DMS53 treated with DMSO at 0.1 percent for 48 hours (cell line): ENCODE data around the gene UBAP1L.
"Not testable (repeated sequence)": the region's sequence is repeated elsewhere in the genome, so short reads cannot be mapped to it uniquely, and the experiment has no call there.

Source experiments
- DNase-seq: peaks from one replicate; lab custom pipeline; 2025; ENCODE audit not compliant: unreplicated experiment; lab: John Stamatoyannopoulos, UW

Gene UBAP1L

DNA sequence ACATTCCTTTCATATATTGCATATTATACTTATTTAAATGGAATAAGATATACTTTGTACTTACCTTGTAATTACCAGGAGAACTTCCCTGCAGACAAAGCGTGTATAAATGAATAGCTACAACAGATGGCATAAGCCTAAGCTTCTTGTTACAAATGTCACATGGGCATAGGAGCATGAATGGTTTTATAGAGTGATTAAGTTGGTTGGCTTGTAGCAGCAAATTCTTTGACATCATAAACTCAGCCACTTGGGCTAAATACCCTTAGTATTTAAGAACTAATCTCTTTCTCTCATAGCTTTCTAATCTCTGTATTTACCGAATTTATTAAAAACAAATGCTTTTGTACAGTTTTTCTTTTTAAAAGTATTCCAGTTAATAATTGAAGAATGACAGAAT, at the start of gene UBAP1L:
Gene UBAP1L (minus strand): TSS at position 115 of the 400 bp plus-strand sequence. CDS start 8,985 bp downstream, outside the sequence.
- DNase-seq = no peak

DNA sequence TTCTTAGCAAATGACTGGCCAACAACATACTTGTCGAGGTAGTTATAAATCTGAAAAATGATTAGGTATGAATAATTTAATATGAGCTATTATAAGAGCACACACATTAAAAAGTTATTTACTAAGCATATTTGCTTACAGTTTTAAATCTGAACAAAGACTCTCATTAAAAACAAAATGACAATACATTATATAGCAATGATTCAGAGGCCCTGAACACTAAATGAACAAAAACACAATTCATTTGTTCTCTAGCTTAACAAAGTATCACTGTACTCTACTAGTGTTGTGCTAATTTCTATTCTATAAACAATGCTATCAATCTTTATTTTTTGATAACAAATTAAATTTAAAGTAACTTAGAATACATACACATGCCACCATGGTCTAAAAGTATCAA, 49.1 kb upstream of the UBAP1L start:
- no peak for DNase-seq

- DNase-seq = no peak
Measured at GRCh38 chr15:65163041-65163440, 48.0 kb upstream of the UBAP1L start.

GRCh38 chr15:65156692-65157091, 41.7 kb upstream of the UBAP1L start:
- DNase-seq = no peak

- no peak for DNase-seq
Measured at GRCh38 chr15:65154720-65155119, 39.7 kb upstream of the UBAP1L start.

- DNase-seq = no peak
Measured at GRCh38 chr15:65147902-65148301, 32.9 kb upstream of the UBAP1L start.

- DNase-seq = no peak
Measured at GRCh38 chr15:65146438-65146837, 31.4 kb upstream of the UBAP1L start.

DNA sequence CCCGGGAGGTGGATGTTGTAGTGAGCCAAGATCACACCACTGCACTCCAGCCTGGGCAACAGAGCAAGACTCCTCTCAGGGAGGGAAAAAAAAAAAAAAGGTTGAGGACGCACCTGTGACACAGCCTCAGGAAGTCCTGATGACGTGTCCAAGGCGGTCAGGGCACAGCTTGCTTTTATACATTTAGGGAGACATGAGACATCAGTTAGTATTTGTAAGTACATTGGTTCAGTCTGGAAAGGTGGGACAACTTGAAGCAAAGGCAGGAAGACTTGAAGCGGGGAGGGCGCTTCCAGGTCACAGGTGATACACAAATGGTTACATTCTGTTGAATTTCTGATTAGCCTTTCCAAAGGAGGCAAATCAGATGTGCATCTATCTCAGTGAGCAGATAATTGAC, 23.6 kb upstream of the UBAP1L start:
- DNase-seq = not testable (repeated sequence)

- not testable (repeated sequence) for DNase-seq
Measured at GRCh38 chr15:65137893-65138292, 22.9 kb upstream of the UBAP1L start.

DNA sequence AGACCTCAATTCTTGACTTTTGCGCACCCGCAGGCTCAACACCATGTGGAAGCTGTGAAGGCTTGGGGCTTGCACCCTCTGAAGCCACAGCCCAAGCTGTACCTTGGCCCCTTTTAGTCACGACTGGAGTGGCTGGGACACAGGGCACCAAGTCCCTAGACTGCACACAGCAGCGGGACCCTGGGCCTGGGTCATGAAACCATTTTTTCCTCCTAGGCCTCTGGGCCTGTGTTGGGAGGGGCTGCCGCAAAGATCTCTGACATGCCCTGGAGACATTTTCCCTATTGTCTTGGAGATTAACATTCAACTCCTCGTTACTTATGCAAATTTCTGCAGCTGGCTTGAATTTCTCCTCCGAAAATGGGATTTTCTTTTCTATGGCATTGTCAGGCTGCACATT, 22.1 kb upstream of the UBAP1L start:
- DNase-seq = not testable (repeated sequence)

- no peak for DNase-seq
Measured at GRCh38 chr15:65134538-65134937, 19.5 kb upstream of the UBAP1L start.

GRCh38 chr15:65133548-65134200, 18.7 kb upstream of the UBAP1L start, which contains the start of gene PDCD7:
PDCD7 (minus strand) TSS chr15:65133808; CDS start chr15:65133781, 27 bp downstream.
- DNase-seq = peak; percentile 68

GRCh38 chr15:65132878-65133547, 18.0 kb upstream of the UBAP1L start:
- DNase-seq = no peak

DNA sequence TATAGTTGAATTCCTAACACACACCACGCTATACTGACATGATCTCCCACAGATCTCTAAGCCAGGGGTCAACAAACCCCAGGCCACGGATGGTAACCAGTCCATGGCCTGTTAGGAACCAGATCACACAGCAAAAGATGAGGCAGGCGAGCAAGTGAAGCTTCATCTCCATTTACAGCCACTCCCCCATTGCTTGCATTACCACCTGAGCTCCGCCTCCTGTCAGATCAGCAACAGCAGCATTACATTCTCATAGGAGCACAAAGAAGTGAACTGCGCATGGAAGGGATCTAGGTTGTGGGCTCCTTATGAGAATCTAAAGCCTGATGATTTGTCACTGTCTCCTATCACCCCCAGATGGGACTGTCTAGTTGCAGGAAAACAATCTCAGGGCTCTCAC, 15.9 kb upstream of the UBAP1L start:
- no peak for DNase-seq

DNA sequence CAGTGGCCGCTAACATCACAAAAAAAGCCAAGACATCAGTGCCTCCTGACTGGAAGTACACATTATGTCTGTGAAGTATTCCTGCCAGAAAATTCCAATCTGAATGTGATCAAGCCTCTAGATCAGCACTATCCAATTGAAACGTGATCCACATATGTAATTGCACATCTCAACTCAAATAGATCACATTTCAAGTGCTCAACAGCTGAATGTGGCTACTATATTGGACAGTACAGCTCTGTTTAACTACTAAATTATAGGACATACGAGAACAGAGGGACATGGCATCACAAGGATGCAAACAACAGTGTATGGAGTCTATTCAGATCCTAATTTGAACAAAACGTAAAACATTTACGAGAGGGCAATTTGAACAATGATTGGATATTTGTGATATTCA, 542 bp upstream of the UBAP1L start:
- DNase-seq = no peak

- DNase-seq = no peak
Measured at GRCh38 chr15:65110676-65111292, 4.2 kb downstream of the UBAP1L start.

DNA sequence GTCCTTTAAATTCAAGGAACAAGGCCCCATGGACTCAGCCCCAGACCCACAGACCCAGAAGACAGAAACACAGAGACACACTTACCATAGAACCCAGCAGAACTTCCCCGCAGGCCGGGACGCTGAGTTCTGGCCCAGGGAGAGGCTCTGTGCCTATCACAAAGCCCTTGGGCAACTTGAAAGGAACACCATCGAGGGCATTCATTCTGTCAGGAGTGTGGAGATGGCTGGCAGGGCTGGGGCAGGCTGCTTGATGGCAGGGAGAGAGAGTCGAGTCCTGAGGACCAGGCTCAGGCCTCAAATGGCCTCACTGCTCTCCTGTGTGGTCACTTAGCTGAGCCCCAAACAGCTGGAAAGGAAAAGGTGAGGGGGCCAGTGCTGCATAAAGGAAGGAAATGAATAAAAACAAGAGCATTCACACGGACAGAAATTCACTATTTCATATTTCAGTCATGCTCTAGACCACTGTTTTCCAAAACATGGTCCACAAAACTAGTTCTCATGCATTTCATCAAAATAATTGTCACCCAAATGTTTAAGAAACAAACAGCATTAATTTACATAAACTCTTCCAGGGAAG, 8.9 kb downstream of the UBAP1L start:
- no peak for DNase-seq

DNA sequence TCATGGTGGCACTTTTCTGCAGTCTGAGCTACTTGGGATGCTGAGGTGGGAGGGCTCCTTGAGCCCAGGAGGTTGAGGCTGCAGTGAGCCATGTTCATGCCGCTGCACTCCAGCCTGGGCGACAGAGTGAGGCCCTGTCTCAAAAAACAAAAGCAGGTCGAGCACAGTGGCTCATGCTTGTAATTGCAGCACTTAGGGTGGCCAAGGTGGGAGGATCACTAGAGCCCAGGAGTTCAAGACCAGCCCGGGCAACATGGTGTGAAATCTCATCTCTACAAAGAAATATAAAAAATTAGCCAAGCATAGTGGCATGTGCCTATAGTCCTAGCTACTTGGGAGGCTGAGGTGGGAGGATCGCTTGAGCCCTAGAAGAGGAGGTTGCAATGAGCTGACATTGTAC, 10.0 kb downstream of the UBAP1L start:
- DNase-seq = no peak

DNA sequence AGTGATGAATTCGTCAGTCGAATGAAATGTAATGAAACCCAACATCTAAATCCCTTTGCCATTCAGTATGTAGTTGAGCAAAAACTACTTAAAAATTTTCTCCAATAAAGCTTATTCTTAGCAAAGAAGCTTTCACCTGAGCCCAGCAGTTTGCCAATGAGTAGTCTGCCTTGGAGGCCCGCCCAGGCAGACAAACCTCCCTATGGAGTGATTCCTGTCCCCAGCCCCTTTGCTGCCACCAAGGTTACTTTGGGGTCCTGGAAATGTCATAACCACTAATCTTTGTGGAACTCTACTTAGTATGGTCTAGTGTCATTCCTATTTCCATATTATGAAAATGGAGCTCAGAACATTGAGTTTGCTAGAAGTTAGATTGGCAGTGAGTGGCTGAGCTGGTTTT, 12.1 kb downstream of the UBAP1L start:
- no peak for DNase-seq

GRCh38 chr15:65101891-65102708, 12.9 kb downstream of the UBAP1L start:
- DNase-seq = no peak

DNA sequence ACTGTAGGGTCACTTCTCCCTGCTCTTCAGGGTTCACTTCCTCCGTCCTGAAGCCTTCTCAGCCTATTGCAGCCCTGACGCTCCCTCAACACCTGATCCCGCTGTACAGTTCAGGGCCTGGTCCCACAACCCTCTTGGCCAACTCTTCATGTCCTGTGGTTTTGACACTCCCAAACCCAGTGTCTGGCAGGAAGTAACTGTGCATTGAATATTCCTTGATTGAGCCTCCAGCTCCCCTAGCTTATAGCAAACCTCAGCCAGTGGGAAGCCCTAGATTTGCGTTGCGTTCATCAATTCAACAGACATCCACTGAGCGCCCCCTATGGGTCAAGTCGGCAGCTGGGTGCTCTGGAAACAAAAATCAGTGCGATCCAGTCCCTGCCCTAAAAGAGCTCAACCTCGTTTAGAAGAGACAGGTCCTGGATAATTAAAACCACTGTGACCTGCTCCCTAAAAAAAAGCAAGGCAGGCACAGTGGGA, 13.5 kb downstream of the UBAP1L start:
- no peak for DNase-seq
